Amniotic stem cell (primary cell): ENCODE results near the gene FOXN3.
"Not testable (repeated sequence)": the region's sequence is repeated elsewhere in the genome, so short reads cannot be mapped to it uniquely, and the experiment has no call there.

Experiments
- DNase-seq: peaks from one replicate; lab custom pipeline; 2025; lab: John Stamatoyannopoulos, UW

The FOXN3 gene

DNA sequence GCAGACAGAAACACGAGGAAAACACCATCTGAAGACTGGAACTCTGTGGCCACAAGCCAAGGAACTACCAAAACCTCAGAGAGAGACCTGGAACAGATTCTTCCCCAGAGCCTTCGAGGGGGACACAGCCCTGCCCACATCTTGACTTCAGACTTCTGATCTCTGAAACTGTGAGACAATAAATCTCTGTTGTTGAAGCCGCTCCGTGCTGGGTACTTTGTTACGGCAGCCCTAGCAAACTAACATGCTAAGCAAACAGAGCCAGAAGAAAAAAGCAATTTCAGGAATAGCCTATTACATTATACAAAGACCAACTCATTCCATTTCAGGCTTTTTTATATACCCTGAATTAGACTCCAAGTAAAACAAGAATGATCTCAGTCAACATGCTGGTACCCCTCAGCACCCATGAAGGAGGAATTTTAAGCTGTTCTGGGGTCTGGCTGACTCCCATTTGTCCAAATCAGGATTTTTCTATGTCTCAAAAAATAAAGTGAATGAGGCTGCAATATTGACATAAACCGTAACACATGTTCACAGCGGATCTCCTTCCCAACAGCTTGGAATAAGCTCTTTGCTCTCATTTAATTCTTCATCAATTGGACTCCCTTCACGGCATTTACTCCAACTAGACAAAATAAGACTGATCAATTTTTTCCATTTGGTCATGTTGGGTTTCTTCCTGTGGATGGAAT is 190.1 kb downstream of the FOXN3 start:
- no peak for DNase-seq

GRCh38 chr14:89225607-89226006 is 191.4 kb downstream of the FOXN3 start:
- DNase-seq, result no peak

GRCh38 chr14:89221109-89221810 is 195.8 kb downstream of the FOXN3 start:
- peak; percentile 25 for DNase-seq

DNA sequence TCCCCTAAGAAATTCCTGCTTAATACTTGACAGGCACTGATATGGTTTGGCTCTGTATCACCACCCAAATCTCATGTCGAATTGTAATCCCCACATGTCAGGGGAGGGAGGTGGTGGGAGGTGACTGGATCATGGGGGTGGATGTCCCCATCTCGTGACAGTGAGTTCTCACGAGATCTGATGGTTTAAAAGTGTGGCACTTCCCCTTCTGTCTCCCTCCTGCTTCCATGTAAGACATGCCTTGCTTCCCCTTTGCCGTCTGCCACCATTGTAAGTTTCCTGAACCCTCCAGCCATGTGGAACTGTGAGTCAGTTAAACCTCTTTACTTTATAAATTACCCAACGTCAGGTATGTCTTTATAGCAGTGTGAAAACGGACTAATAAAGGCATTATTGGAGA is 198.0 kb downstream of the FOXN3 start:
- no peak for DNase-seq

DNA sequence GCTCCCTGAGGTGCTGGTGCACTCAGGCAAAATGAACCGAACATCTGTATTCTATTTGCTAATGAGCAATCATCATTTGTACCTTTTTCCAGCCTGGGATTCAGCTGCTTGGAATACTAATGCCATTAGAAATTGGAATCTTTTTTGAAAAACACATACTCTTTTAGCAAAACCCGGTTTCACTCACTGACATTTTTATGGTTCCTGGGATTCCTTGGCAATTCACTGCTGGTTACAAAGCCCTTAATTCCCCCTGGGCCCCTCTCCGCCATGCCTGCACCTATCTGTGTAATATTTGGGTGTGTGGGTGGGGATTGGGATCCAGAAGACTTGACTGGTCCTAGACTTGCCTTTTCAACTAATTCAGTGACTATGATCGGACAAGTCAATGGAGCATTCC is 199.1 kb downstream of the FOXN3 start:
- DNase-seq, result no peak

- DNase-seq, result no peak
Observed at GRCh38 chr14:89215531-89215930, 201.5 kb downstream of the FOXN3 start.

GRCh38 chr14:89215114-89215513 is 201.9 kb downstream of the FOXN3 start:
- DNase-seq, result no peak

- no peak for DNase-seq
Observed at GRCh38 chr14:89214221-89214965, 202.6 kb downstream of the FOXN3 start.

DNA sequence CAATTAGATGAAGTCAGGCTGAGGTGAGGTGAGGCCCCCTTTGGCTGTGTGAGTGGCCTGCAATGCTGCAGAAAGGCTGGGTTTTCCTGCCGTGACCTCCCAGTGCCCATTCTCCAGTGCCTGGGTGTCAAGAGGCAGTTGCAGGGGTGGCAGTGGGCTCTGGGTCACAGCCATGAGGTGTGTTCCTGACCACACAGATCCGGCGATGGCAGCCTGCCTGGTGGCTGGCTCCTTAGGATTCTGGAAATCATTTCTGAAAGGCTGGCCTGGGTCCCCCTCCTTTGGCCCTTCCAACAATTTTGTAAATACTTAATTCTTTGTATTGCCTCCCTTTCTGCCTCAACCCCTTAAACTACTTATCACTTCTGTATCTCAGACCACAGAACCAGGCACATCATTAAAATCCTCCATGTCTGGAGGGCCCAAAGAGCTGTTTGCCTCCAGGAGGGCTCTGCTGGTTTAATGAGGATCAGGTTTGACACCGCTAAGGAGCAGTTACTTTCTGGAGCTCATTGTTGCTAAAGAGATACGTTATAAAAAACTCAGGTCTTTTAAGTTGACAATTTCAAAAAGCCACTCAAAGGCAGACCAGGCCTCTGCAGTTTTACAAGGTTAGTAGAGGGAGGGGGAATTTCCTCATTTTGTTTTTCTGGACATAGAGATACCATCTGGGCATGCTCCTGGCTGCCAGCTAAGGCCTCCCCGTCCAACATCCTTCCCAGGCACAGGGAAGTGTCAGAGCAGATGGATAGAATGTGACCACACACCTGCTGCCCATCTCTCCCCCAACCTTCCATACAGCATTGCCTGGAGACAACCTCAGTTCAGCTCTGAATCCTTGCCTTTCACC is 204.4 kb downstream of the FOXN3 start:
- DNase-seq, result no peak

DNA sequence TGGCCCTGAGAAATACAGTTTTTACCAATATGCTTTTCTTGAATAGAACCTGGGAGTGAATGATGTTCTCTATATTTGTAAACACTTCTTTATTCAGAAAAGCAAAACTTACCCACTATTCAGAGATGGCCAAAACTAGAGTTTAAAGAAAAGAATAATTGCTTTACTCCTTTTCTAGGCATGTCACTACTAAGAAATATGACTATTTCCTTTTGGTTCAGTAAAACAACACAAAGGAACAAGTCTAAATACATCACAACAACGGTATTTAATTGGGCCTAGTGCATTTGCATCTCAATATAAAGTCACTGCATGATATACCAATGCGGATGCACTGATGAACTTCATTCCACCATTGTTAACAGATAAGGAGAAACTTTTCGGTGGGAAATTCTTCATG is 207.5 kb downstream of the FOXN3 start:
- DNase-seq, result no peak

DNA sequence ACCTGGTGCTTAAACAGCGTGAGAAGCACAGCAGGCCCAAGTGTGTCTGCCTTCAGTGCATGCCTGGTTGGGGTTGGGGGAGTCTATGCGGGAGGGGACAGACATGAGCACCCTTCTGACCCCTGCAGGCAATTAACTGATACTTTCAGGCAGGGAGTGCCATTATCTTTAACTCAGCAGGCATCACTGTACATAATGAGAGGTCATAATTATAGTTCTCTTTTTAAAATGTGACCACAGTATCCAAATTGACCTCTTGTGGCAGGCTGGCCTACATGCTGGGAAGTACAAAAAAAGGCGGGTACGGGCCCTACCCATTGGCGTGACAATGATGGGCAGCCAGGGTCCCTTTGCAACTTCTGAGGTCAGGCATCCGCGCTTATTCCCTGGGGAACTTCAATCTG is 209.1 kb downstream of the FOXN3 start:
- no peak for DNase-seq

GRCh38 chr14:89206389-89207031 is 210.5 kb downstream of the FOXN3 start:
- peak; percentile 28 for DNase-seq

DNA sequence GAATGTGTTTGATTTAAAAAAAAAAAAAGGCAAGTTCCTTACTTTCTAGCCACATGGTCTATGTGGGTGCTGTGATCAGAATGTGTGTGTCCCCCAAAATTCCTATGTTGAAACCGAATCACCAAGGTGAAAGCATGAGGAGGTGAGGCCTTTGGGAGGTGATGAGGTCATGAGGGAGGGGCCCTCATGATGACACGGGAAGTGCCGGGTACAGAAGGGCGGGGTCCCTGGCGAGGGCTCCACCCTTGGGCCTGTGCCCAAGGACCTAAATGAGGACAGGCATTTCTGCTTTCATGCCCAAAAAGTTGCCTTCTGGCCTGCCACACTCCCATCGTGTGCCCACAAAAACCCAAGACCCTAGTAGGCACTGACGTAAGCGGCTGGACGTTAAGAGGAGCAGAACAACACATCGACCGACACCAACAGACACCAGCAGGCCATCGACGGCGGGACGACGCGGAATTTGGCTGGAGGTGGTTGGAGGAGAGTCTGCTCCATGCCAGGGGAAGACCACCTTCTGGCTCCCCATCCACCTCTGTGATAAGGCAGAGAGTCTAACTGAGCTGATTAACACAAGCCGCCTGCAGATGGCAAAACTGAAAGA is 211.8 kb downstream of the FOXN3 start:
- no peak for DNase-seq

GRCh38 chr14:89202413-89203190 is 214.4 kb downstream of the FOXN3 start:
- no peak for DNase-seq

- no peak for DNase-seq
Observed at GRCh38 chr14:89201645-89202044, 215.4 kb downstream of the FOXN3 start.

DNA sequence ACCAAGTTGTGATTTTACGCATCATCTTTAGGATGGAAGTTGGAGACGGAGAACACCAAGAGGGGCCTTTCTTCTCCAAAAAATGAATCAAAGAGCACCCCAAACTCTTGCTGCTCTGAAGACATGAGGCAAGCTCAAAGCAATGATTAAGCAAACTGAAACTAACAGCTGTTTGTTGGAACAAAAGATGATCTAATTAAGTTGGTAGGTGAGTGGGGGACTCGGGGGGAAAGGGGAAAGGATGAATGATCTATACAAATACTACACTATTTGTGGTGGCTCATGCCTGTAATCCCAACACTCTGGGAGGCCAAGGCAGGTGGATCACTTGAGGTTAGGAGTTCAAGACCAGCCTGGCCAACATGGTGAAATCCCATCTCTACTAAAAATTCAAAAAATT is 217.7 kb downstream of the FOXN3 start:
- not testable (repeated sequence) for DNase-seq

- DNase-seq, result no peak
Observed at GRCh38 chr14:89198544-89199329, 218.3 kb downstream of the FOXN3 start.

DNA sequence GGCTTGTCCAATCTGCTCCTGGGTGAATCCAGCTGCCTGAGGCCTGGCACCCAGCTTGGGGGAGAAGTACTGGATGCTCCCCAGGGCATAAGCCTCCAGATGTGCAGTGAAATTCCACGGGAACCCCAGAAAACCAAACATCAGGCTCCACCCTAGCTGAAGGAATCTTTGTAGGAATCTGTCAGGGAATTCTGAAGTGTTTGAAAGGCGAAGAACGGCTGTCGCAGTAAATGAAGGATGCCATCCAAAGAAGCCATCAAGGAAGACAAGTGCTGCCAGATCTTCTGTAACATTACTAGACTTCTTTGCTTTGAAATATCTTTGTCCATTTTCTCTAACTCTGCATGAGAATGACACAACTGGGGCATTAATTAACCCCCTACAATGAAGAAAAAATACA is 219.4 kb downstream of the FOXN3 start:
- no peak for DNase-seq

DNA sequence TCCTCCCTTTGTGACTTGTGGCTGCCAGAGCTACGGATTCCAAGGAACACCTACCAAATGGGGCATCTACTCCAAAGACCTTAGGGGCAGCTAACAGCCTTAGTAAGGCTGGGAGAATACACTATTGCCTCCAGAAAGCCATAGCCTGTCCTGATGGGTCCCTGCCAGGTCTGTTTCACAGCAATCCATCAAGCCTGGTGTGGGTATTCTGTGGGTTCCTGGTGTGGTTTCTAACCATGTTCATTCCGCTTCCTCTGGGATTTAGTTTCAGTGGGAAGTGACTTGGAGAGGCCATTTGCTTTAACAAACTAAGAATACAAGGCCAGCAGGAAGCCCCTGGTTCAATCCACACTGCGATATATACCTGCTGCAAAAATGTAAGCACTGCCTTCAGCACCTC is 220.5 kb downstream of the FOXN3 start:
- no peak for DNase-seq

DNA sequence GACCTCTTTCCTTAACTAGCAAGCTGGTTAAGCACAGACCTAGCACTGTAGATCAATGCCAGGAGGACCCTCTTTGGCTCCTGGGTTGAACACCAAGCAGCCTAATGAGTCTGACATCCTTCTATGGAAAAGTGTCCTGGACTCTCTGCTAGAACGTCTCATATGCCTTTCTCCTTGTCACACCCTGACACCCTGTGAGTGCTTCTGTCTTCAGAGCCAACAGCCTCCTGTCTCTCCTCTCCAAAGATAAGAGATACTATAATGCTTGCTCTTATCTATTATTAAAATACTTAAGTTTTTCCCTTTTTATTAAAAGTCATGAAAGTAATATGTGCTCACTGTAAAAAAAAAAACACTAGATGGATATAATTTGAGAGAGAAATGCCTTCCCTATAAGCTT is 222.7 kb downstream of the FOXN3 start:
- DNase-seq, result no peak
